HCT116 (cell line): ENCODE data around the gene HAUS6. TPM values are rescaled to one million over a fixed set of nuclear protein-coding genes. Genes with fewer than 3 reads are reported as not detected.

Experiments used
- ATAC-seq: fragments of 200-7000 bp; cut with Tn5 transposase; 2 replicates; pipeline ENCODE4 v1.9.1; 2020; ENCODE audit warnings: mild to moderate bottlenecking, moderate library complexity
- BruUV-seq: library from RNA; stranded (reverse); fragments of 400-500 nt; replicated peaks from 2 replicates; lab custom pipeline; 2021; lab: Mats Ljungman, UMichigan
- CTCF ChIA-PET: fragments of 300-600 bp; sonication (Branson Sonifier 250); formaldehyde crosslinking; loops from one replicate; lab custom pipeline; 2021; ENCODE audit warnings: antibody characterized with exemption; lab: Charles Lee
- POLR2A ChIA-PET: fragments of 300-600, 350-600 bp; sonication (Branson Sonifier 250); formaldehyde crosslinking; loops from one replicate; lab custom pipeline; 2021; ENCODE audit warnings: antibody characterized with exemption; lab: Charles Lee
- RAD21 ChIA-PET, 2 experiments: fragments of 300-600 bp; sonication (Branson Sonifier 250); formaldehyde crosslinking; loops; one replicate each; lab custom pipeline; 2023; ENCODE audit warnings: low total read pairs in 2 of 2; ENCODE audit not compliant: uncharacterized antibody in 2 of 2, unreplicated experiment in 2 of 2, low non-redundant PET in 1 of 2; lab: Charles Lee
- DNase-seq: peaks from one replicate; pipeline ENCODE4 v3.0.0-alpha.2; 2010; ENCODE audit warnings: low read depth, low spot score
- H2AFZ ChIP-seq: fragments of 200-600 bp; shearing (Covaris generic), sonication (generic); 2 replicates; pipeline ENCODE4 v1.6.1; 2017; ENCODE audit warnings: low read depth, mixed run types, mixed read lengths, antibody characterized with exemption, low read length; ENCODE audit not compliant: poor library complexity, severe bottlenecking
- H3K27ac ChIP-seq: 2 replicates; pipeline ENCODE4 v1.5.1; 2012; ENCODE audit warnings: low read depth, low read length
- H3K27me3 ChIP-seq: fragments of 200-600 bp; sonication (generic); 2 replicates; pipeline ENCODE4 v1.6.1; 2016; ENCODE audit warnings: mixed run types, low read length, mixed read lengths; ENCODE audit not compliant: insufficient read depth
- H3K36me3 ChIP-seq, 2 experiments: fragments of 200-500 bp in 1 of 2; fragments of 200-600 bp in 1 of 2; sonication (Bioruptor generic) in 1 of 2; sonication (generic) in 1 of 2; 2 replicates each; pipeline versions ENCODE4 v1.5.1 to v1.6.1; 2014 to 2016; ENCODE audit warnings: low read length in 2 of 2, inconsistent platforms in 1 of 2, mixed read lengths in 1 of 2, mixed run types in 1 of 2; ENCODE audit not compliant: insufficient read depth in 2 of 2, control insufficient read depth in 1 of 2
- H3K4me1 ChIP-seq, 2 experiments: fragments of 200-600 bp in 1 of 2; sonication (generic) in 1 of 2; 2 replicates each; pipeline versions ENCODE4 v1.5.1 to v1.6.1; 2012 to 2017; ENCODE audit warnings: low read length in 2 of 2, inconsistent platforms in 1 of 2, mild to moderate bottlenecking in 1 of 2, mixed read lengths in 1 of 2, mixed run types in 1 of 2, moderate library complexity in 1 of 2; ENCODE audit not compliant: insufficient read depth in 2 of 2, control insufficient read depth in 1 of 2
- H3K4me2 ChIP-seq: fragments of 200-600 bp; sonication (generic); 2 replicates; pipeline ENCODE4 v1.6.1; 2017; ENCODE audit warnings: mixed run types, low read length, mixed read lengths
- H3K4me3 ChIP-seq, 2 experiments: fragments of 200-600 bp in 1 of 2; sonication (generic) in 1 of 2; replicated peaks in 1 of 2; 2 replicates each; pipeline ENCODE4 v1.5.1; 2011 to 2016; ENCODE audit warnings: low read length in 2 of 2, control low read depth in 1 of 2, low read depth in 1 of 2, mild to moderate bottlenecking in 1 of 2, mixed read lengths in 1 of 2, mixed run types in 1 of 2
- H3K79me2 ChIP-seq: fragments of 200-600 bp; sonication (generic); 2 replicates; pipeline ENCODE4 v1.6.1; 2017; ENCODE audit warnings: mild to moderate bottlenecking, mixed run types, low read length, moderate library complexity, mixed read lengths; ENCODE audit not compliant: insufficient read depth
- H3K9ac ChIP-seq: fragments of 200-600 bp; sonication (generic); 2 replicates; pipeline ENCODE4 v1.6.1; 2016; ENCODE audit warnings: low read length, mixed read lengths
- H3K9me2 ChIP-seq: fragments of 200-600 bp; sonication (generic), shearing (Covaris generic); 2 replicates; pipeline ENCODE4 v1.6.1; 2017; ENCODE audit warnings: mixed run types, mild to moderate bottlenecking, moderate library complexity; ENCODE audit not compliant: insufficient read depth
- H3K9me3 ChIP-seq, 2 experiments: fragments of 200-500 bp in 1 of 2; fragments of 200-600 bp in 1 of 2; sonication (Bioruptor generic) in 1 of 2; sonication (generic) in 1 of 2; 2 replicates each; pipeline ENCODE4 v1.6.1; 2014 to 2017; ENCODE audit warnings: low read length in 2 of 2, mixed read lengths in 2 of 2, inconsistent platforms in 1 of 2, low read depth in 1 of 2, mild to moderate bottlenecking in 1 of 2, mixed run types in 1 of 2, moderate library complexity in 1 of 2; ENCODE audit not compliant: control insufficient read depth in 1 of 2, insufficient read depth in 1 of 2
- H4K20me1 ChIP-seq: fragments of 200-600 bp; sonication (generic), shearing (Covaris generic); 2 replicates; pipeline ENCODE4 v1.6.1; 2017; ENCODE audit warnings: mixed run types, mild to moderate bottlenecking, moderate library complexity; ENCODE audit not compliant: insufficient read depth
- CEBPB ChIP-seq: IDR thresholded peaks from 2 replicates; pipeline ENCODE4 v1.6.1; 2012; ENCODE audit warnings: low read depth
- CTCF ChIP-seq, 3 experiments: fragments of 200-600 bp in 1 of 3; sonication (generic) in 1 of 3; IDR thresholded peaks in 2 of 3; conservative IDR thresholded peaks in 1 of 3; 2 replicates each; pipeline ENCODE4 v1.5.1; 2012 to 2017; ENCODE audit warnings: low read depth in 2 of 3, low read length in 2 of 3, antibody characterized with exemption in 1 of 3, borderline replicate concordance in 1 of 3, control low read depth in 1 of 3, mild to moderate bottlenecking in 1 of 3, mixed read lengths in 1 of 3, mixed run types in 1 of 3, moderate library complexity in 1 of 3; ENCODE audit not compliant: insufficient read depth in 1 of 3
- ELF1 ChIP-seq: IDR thresholded peaks from 2 replicates; pipeline ENCODE4 v1.6.1; 2012; ENCODE audit warnings: low read depth, borderline replicate concordance
- MAX ChIP-seq: IDR thresholded peaks from 2 replicates; pipeline ENCODE4 v1.6.1; 2012
- POLR2A ChIP-seq: IDR thresholded peaks from 2 replicates; pipeline ENCODE4 v1.7.0; 2011; ENCODE audit warnings: borderline replicate concordance; ENCODE audit not compliant: insufficient read depth, insufficient read length; ENCODE audit errors: extremely low read depth
- RAD21 ChIP-seq: IDR thresholded peaks from 2 replicates; pipeline ENCODE4 v1.6.1; 2012; ENCODE audit warnings: low read depth, mild to moderate bottlenecking
- REST ChIP-seq: IDR thresholded peaks from 2 replicates; pipeline ENCODE4 v1.6.1; 2012; ENCODE audit warnings: low read depth
- SP1 ChIP-seq: IDR thresholded peaks from 2 replicates; pipeline ENCODE4 v1.6.1; 2012; ENCODE audit warnings: low read depth
- TCF7L2 ChIP-seq: IDR thresholded peaks from 2 replicates; pipeline ENCODE4 v1.7.0; 2011; ENCODE audit warnings: borderline replicate concordance, inconsistent platforms; ENCODE audit not compliant: insufficient read depth, insufficient read length; ENCODE audit errors: extremely low read depth
- YY1 ChIP-seq: IDR thresholded peaks from 2 replicates; pipeline ENCODE4 v1.6.1; 2011; ENCODE audit warnings: low read length, low read depth, moderate library complexity, mild to moderate bottlenecking; ENCODE audit not compliant: insufficient replicate concordance; ENCODE audit errors: extremely low read depth
- ZFX ChIP-seq: fragments of 450-650 bp; IDR thresholded peaks from 2 replicates; pipeline ENCODE4 v1.6.1; 2017
- intact Hi-C: fragments of 100-400 bp; cut with micrococcal nuclease; formaldehyde crosslinking; loops from 2 replicates; pipeline ENCODE4 v1.10.0; 2022
- total RNA-seq: library from RNA; stranded (reverse); gene quantifications from one replicate; pipeline ENCODE4 v1.2.1, GENCODE V29; 2021; ENCODE audit not compliant: unreplicated experiment

Gene HAUS6
- total RNA-seq, 1 experiment from 2014 or later, result 28.8 TPM

- Histone ChIP-seq H3K9ac (no peak overlapping the region), H2AFZ (no peak overlapping the region), H3K27me3 (no peaks in the 10 kb centered on the region), H4K20me1 (peaks cover 3% of the 10 kb centered on the region; the same call in 1 of the 2 replicates), H3K27ac (no peak overlapping the region), H3K4me3 (no peak overlapping the region), H3K9me2 (no peaks in the 10 kb centered on the region), H3K79me2 (peaks cover 47% of the 10 kb centered on the region), H3K4me1 (no peaks in the 10 kb centered on the region), H3K4me2 (no peak overlapping the region), H3K36me3 (peaks cover 41 to 56% of the 10 kb centered on the region in 2 experiments), H3K9me3 (no peaks in the 10 kb centered on the region)
- POLR2A ChIA-PET, result no interaction called here
- ATAC-seq, result peak; percentile 79
- intact Hi-C loops, result loop anchor here (1.0 to 2.0 kb wide), 2 partner anchors 90 to 372 kb away; no protein-coding TSS in a partner anchor
- DNase-seq, result peak; percentile 22
- TF ChIP-seq CTCF (IDR thresholded peaks at IDR 0.05 in 2 of 3, conservative IDR thresholded peaks at IDR 0.05 in 1 of 3; ENCODE audit: borderline replicate concordance in 1 of 3, insufficient read depth in 1 of 3, low read depth in 2 of 3, low read length in 2 of 3) (peak; percentile 34 to 66 (median 43); a peak in 4 of 6 replicates), CEBPB (no peak), YY1 (no peak), RAD21 (peak; percentile 55)
- BruUV-seq, result no TSS peak
- RAD21 ChIA-PET, result interaction anchor here (1.1 to 1.8 kb wide), 2 partner anchors 89 to 372 kb away, joined by 4 to 6 read pairs; no protein-coding TSS in a partner anchor
- CTCF ChIA-PET, result interaction anchor here (0.6 to 1.6 kb wide), 7 partner anchors 11 to 372 kb away, joined by 3 to 10 read pairs (median 4); no protein-coding TSS in a partner anchor
These were observed 17.4 kb downstream of the HAUS6 start for GRCh38 chr9:19085295-19085694.

- TF ChIP-seq CEBPB (no peak), ELF1 (no peak), ZFX (no peak), POLR2A (no peak), TCF7L2 (no peak), SP1 (no peak), REST (no peak), MAX (no peak)
- ChIA-PET CTCF (interaction anchor here (1.9 kb wide), 1 partner anchor 11 kb away, joined by 4 read pairs; no protein-coding TSS in a partner anchor), POLR2A (no interaction called here), RAD21 (no interaction called here)
- Histone ChIP-seq H3K4me2 (no peak overlapping the region), H3K27me3 (no peaks in the 10 kb centered on the region), H4K20me1 (no peaks in the 10 kb centered on the region), H3K4me3 (no peak overlapping the region), H2AFZ (no peak overlapping the region), H3K4me1 (peaks cover 0 to 4% of the 10 kb centered on the region in 2 experiments; a peak in 1 of 4 replicates), H3K79me2 (peaks cover 12% of the 10 kb centered on the region), H3K9ac (no peak overlapping the region), H3K9me3 (no peaks in the 10 kb centered on the region), H3K36me3 (peaks cover 36 to 52% of the 10 kb centered on the region in 2 experiments), H3K9me2 (no peaks in the 10 kb centered on the region), H3K27ac (no peak overlapping the region)
- no TSS peak for BruUV-seq
- ATAC-seq (peak; percentile 61; the same call in 1 of the 2 replicates), DNase-seq (no peak)
- intact Hi-C loops, result no loop called here
These were observed 27.9 kb downstream of the HAUS6 start for GRCh38 chr9:19074836-19075235.
